Stimulated activated CD4-positive, alpha-beta T cell treated with anti-CD3 and anti-CD28 coated beads, Interleukin-4, amount 100 ng/mL, for 4 hours (primary cell): ENCODE data around the gene MAP3K13.
"Not testable (repeated sequence)": the region's sequence is repeated elsewhere in the genome, so short reads cannot be mapped to it uniquely, and the experiment has no call there.

Experiments
- DNase-seq, 2 experiments: peaks; one replicate each; pipeline ENCODE4 v3.0.0-alpha.2; 2020

MAP3K13 gene

GRCh38 chr3:185400866-185401265 lies 37.9 kb downstream of the MAP3K13 start:
- DNase-seq, result no peak

GRCh38 chr3:185401319-185401955 lies 38.5 kb downstream of the MAP3K13 start:
- DNase-seq, result no peak

- DNase-seq, result no peak
These were observed 39.6 kb downstream of the MAP3K13 start for GRCh38 chr3:185402561-185402960.

- DNase-seq, result no peak
These were observed 40.1 kb downstream of the MAP3K13 start for GRCh38 chr3:185403002-185403401.

GRCh38 chr3:185405243-185405642 lies 42.3 kb downstream of the MAP3K13 start:
- DNase-seq, result no peak

GRCh38 chr3:185405664-185406063 lies 42.7 kb downstream of the MAP3K13 start:
- DNase-seq, result no peak

- DNase-seq, result no peak
These were observed 43.2 kb downstream of the MAP3K13 start for GRCh38 chr3:185406121-185406620.

- DNase-seq, result no peak
These were observed 47.0 kb downstream of the MAP3K13 start for GRCh38 chr3:185409957-185410356.

GRCh38 chr3:185411133-185411532 lies 48.2 kb downstream of the MAP3K13 start:
- DNase-seq, result no peak

- no peak for DNase-seq
These were observed 53.6 kb downstream of the MAP3K13 start for GRCh38 chr3:185416513-185416912.

GRCh38 chr3:185418561-185418977 lies 55.6 kb downstream of the MAP3K13 start:
- not testable (repeated sequence) for DNase-seq

- no peak for DNase-seq
These were observed 57.8 kb downstream of the MAP3K13 start for GRCh38 chr3:185420762-185421161.

GRCh38 chr3:185421577-185422232 lies 58.8 kb downstream of the MAP3K13 start:
- DNase-seq, result no peak

GRCh38 chr3:185422677-185423076 lies 59.7 kb downstream of the MAP3K13 start:
- DNase-seq, result no peak

- no peak for DNase-seq
These were observed 60.2 kb downstream of the MAP3K13 start for GRCh38 chr3:185423178-185423577.

- no peak for DNase-seq
These were observed 61.5 kb downstream of the MAP3K13 start for GRCh38 chr3:185424435-185424834.

GRCh38 chr3:185430375-185430774 lies 67.4 kb downstream of the MAP3K13 start:
- DNase-seq, result no peak

GRCh38 chr3:185439745-185440466 lies 77.0 kb downstream of the MAP3K13 start:
- DNase-seq, result no peak

- no peak for DNase-seq
These were observed 79.1 kb downstream of the MAP3K13 start for GRCh38 chr3:185442031-185442430.

- DNase-seq, result no peak
These were observed 81.4 kb downstream of the MAP3K13 start for GRCh38 chr3:185444329-185444728.

- no peak for DNase-seq
These were observed 85.2 kb downstream of the MAP3K13 start for GRCh38 chr3:185448107-185448506.

- DNase-seq, result not testable (repeated sequence)
These were observed 88.5 kb downstream of the MAP3K13 start for GRCh38 chr3:185451432-185451831.

- DNase-seq, result no peak
These were observed 94.4 kb downstream of the MAP3K13 start for GRCh38 chr3:185457376-185457775.

GRCh38 chr3:185460309-185460708 lies 97.4 kb downstream of the MAP3K13 start:
- DNase-seq, result no peak
